HL-60 (cell line): ENCODE data around the gene USP31.
"Not testable (repeated sequence)": the region's sequence is repeated elsewhere in the genome, so short reads cannot be mapped to it uniquely, and the experiment has no call there.

ENCODE experiments used
- DNase-seq, 2 experiments: peaks; one replicate each; pipeline ENCODE4 v3.0.0-alpha.2; 2010 to 2020; ENCODE audit warnings: low read depth in 1 of 2, low spot score in 1 of 2
- H3K27ac ChIP-seq: fragments of 250-450 bp; sonication (Bioruptor Pico); replicated peaks from 2 replicates; pipeline ENCODE4 v1.5.1; 2020; ENCODE audit warnings: mild to moderate bottlenecking, moderate library complexity
- H3K27me3 ChIP-seq: fragments of 250-450 bp; sonication (Bioruptor Pico); 2 replicates; pipeline ENCODE4 v1.5.1; 2021; ENCODE audit warnings: mild to moderate bottlenecking, moderate library complexity; ENCODE audit not compliant: insufficient read depth, poor library complexity, severe bottlenecking
- H3K4me3 ChIP-seq: replicated peaks from 2 replicates; pipeline ENCODE4 v1.5.1; 2011; ENCODE audit warnings: mild to moderate bottlenecking, control low read depth, low read length; ENCODE audit not compliant: insufficient read depth
- CTCF ChIP-seq: IDR thresholded peaks from one replicate; pipeline ENCODE4 v1.5.1; 2011; ENCODE audit warnings: low read length, control low read depth, inconsistent platforms; ENCODE audit not compliant: insufficient read depth
- GABPA ChIP-seq: IDR thresholded peaks from 2 replicates; pipeline ENCODE4 v1.6.1; 2012; ENCODE audit warnings: low read depth
- POLR2AphosphoS5 ChIP-seq: IDR thresholded peaks from 2 replicates; pipeline ENCODE4 v1.6.1; 2012; ENCODE audit warnings: low read depth
- REST ChIP-seq: IDR thresholded peaks from 2 replicates; pipeline ENCODE4 v1.6.1; 2012; ENCODE audit warnings: low read depth; ENCODE audit not compliant: insufficient replicate concordance
- SPI1 ChIP-seq: IDR thresholded peaks from 2 replicates; pipeline ENCODE4 v1.6.1; 2012; ENCODE audit warnings: low read depth, mild to moderate bottlenecking, borderline replicate concordance

The USP31 gene

DNA sequence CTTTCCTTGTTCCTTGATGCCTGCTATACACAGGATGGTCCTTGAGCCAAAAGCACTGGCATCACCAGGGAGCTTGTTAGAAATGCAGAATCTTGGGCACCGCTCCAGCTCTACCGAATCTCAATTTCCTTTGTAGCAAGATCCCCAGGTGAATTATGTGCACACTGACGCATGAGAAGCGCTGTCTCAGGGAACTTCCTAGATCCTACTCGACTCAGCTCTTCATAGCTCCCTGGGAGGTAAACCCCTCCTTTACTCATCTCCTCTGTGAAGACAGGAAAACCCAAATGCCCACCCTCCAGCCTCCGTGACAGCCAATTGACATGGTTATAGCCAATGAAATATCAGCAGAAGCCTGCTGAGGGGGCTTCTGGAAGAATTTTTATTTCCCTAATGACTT lies 4.1 kb downstream of the USP31 start:
- Histone ChIP-seq H3K4me3 (no peak overlapping the region), H3K27ac (no peak overlapping the region), H3K27me3 (no peaks in the 10 kb centered on the region)
- TF ChIP-seq POLR2AphosphoS5 (no peak), SPI1 (no peak), GABPA (no peak), REST (no peak), CTCF (no peak)
- no peak for DNase-seq

DNA sequence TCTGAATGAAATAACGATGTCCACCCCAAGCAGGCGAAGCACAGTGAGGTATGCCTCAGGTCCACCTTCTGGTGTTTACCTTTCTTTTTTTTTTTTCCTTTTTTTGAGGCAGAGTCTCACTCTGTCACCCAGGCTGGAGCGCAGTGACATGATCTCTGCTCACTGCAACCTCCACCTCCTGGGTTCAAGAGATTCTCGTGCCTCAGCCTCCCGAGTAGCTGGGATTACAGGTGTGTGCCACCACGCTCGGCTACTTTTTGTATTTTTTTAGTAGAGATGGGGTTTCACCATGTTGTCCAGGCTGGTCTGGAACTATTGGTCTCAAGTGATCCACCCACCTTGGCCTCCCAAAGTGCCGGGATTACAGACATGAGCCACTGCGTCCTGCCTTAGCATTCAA lies 4.9 kb downstream of the USP31 start:
- H3K4me3 ChIP-seq, H3K27ac ChIP-seq, H3K27me3 ChIP-seq, DNase-seq: not testable (repeated sequence)

DNA sequence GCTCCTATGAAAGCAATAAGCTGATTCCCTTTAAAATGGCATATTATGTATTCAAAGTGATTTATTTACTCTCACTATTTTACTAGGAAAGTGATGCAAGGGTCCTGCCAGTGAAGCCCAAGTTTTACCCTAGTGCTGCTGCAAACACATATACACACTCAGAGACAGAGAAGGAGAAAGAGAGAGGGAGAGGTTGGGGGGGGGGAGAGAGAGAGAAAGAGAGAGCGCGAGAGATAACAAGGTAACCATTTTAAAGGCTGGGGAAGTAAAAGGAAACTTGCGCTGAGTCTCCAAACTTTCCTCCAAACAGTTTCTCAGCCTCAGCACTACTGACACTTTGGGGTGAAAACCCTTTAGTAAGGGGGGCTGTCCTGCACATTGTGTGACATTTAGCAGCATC lies 5.9 kb downstream of the USP31 start:
- H3K27ac ChIP-seq = no peak overlapping the region
- TF ChIP-seq REST (no peak), POLR2AphosphoS5 (no peak), GABPA (no peak), SPI1 (no peak), CTCF (no peak)

GRCh38 chr16:23141959-23142740 lies 7.1 kb downstream of the USP31 start:
- Histone ChIP-seq H3K27ac (no peak overlapping the region), H3K27me3 (no peaks in the 10 kb centered on the region), H3K4me3 (no peak overlapping the region)
- no peak for DNase-seq
- TF ChIP-seq POLR2AphosphoS5 (no peak), GABPA (no peak), REST (no peak), CTCF (no peak), SPI1 (no peak)

More for the DNA sequence above, 5.9 kb downstream of the USP31 start:
- no peak for DNase-seq
- H3K4me3 ChIP-seq = no peak overlapping the region
- H3K27me3 ChIP-seq = no peaks in the 10 kb centered on the region
